IgD-negative memory B cell (primary cell): ENCODE measurements around the gene PDK3. TPM values are rescaled to one million over a fixed set of nuclear protein-coding genes. Genes with fewer than 3 reads are reported as not detected.

Experiments
- H3K27ac Mint-ChIP-seq, 3 donors: one replicate each; pipeline ENCODE4 v1.8.0; 2020 to 2022; ENCODE audit warnings: mild to moderate bottlenecking in 3 of 3, mixed read lengths in 3 of 3, moderate library complexity in 1 of 3
- H3K27me3 Mint-ChIP-seq: one replicate; pipeline ENCODE4 v1.8.0; 2021; ENCODE audit warnings: mixed read lengths
- H3K36me3 Mint-ChIP-seq: one replicate; pipeline ENCODE4 v1.8.0; 2020; ENCODE audit warnings: mild to moderate bottlenecking, mixed read lengths
- H3K4me1 Mint-ChIP-seq, 3 donors: one replicate each; pipeline ENCODE4 v1.8.0; 2020 to 2022; ENCODE audit warnings: mixed read lengths in 3 of 3, mild to moderate bottlenecking in 1 of 3
- H3K4me3 Mint-ChIP-seq, 4 donors: one replicate each; pipeline ENCODE4 v1.8.0; 2020 to 2022; ENCODE audit warnings: mild to moderate bottlenecking in 4 of 4, mixed read lengths in 4 of 4, moderate library complexity in 3 of 4
- H3K9me3 Mint-ChIP-seq, 3 donors: one replicate each; pipeline ENCODE4 v1.8.0; 2020 to 2021; ENCODE audit warnings: mixed read lengths in 3 of 3, mild to moderate bottlenecking in 1 of 3
- polyA plus RNA-seq: library from polyadenylated mRNA; unstranded; fragments of 300-500 nt; fragmentation: Illumina TruSeq; gene quantifications from one replicate; pipeline ENCODE4 v1.2.3, GENCODE V29; 2021

Gene PDK3
- polyA plus RNA-seq, 1 donor from 2014 or later = 29.3 TPM

DNA sequence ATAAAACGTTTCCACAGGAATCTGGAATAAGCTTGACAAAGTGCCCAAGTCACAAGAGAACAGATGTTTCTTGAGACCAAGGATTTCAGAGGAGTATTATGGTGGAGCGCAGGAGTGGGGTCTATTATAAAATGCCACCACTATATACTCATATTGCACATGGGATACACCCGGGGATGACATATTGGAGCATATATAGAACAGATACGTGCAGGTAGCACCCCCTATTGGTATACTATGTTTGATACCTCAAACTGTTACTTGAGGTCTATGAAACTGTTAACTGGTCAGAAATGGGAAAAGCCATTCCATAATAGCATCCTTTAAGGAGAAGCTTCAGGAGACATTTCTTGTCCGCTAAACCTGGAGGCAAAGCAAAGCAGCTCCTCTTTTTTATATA lies 96.0 kb downstream of the PDK3 start:
- Mint-ChIP-seq H3K4me1 (no peaks in the 10 kb centered on the region), H3K27ac (no peak overlapping the region), H3K9me3 (peaks cover 0 to 2% (median 0%) of the 10 kb centered on the region in 3 donors), H3K4me3 (no peak overlapping the region), H3K27me3 (peaks cover 6% of the 10 kb centered on the region), H3K36me3 (peaks cover 2% of the 10 kb centered on the region)

DNA sequence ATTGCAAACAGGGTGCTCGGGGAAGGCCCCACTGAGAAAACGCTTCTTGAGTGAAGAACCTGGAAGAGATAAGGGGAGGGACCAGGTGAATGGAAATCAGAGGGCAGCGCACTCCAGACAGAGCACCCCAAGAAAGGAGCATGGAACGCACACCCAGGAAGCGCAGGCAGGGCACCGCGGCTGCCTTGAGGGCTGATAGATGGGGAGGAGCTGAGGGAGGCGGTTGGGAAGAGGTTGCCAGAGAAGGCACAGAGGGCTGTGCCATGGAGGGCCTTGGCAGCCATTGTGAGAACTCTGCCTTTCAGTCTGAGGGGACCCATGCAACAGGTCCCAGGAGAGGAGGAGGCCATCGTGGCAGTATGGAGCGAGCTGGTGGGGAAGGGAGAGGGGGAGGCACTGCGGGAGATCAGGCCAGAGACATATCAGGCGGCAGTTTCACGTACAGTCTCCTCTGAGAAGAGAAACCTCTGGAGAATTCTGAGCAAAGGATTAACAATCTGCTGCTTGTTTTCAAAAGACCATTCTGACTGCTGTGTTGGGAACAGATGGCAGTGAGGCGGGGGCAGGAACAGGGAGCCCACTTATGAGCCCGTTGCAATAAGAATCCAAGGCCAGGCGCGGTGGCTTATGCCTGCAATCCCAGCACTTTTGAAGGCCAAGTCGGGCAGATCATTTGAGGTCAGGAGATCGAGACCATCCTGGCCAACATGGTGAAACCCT lies 98.4 kb downstream of the PDK3 start:
- peaks cover 8% of the 10 kb centered on the region for H3K27me3 Mint-ChIP-seq
- H3K9me3 Mint-ChIP-seq = peaks cover 0 to 2% (median 0%) of the 10 kb centered on the region in 3 donors
- no peak overlapping the region for H3K27ac Mint-ChIP-seq
- H3K36me3 Mint-ChIP-seq = peaks cover 2% of the 10 kb centered on the region
- H3K4me3 Mint-ChIP-seq = no peak overlapping the region
- no peaks in the 10 kb centered on the region for H3K4me1 Mint-ChIP-seq

DNA sequence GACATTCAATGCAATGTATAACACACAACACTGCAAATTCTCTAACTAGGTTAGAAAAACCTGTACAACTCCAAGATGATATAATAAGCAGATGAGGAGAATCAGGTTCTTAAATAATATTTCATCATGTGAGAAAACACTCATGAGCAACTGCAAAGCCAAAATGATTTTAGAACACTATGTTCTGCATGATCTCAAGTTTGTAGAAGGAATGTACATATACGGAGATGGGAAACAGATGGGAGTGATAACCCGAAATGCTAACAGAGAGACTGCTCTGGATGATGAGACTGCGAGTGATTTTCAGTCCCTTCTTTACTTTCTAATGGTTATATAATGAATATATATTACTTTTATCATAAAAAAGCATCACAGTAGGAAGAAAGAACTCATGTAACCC lies 101.2 kb downstream of the PDK3 start:
- Mint-ChIP-seq H3K27me3 (peaks cover 12% of the 10 kb centered on the region), H3K4me3 (no peak overlapping the region), H3K9me3 (peaks cover 0 to 2% (median 0%) of the 10 kb centered on the region in 3 donors), H3K4me1 (no peaks in the 10 kb centered on the region), H3K36me3 (peaks cover 2% of the 10 kb centered on the region), H3K27ac (no peak overlapping the region)

DNA sequence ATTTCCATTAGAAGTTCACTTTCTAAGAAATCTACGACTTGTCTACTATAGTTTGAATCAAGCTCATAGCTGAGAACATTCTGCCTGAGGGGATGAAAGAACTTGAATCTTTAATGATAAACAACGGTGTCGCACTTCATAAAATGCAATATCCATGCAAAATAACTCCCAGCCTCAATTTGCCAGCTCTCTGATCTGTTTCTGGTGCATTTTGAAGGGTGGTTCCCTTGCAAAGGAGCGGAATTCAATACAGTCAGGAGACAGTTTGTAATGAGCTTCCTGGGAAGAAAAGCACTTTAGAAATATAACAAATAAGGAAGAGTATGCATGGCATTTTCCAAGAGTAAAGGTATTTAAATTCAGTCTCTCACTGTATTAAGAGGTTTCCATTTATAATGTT lies 102.1 kb downstream of the PDK3 start:
- H3K27me3 Mint-ChIP-seq = peaks cover 12% of the 10 kb centered on the region
- H3K4me1 Mint-ChIP-seq = no peaks in the 10 kb centered on the region
- peaks cover 2% of the 10 kb centered on the region for H3K36me3 Mint-ChIP-seq
- H3K4me3 Mint-ChIP-seq = no peak overlapping the region
- H3K27ac Mint-ChIP-seq = no peak overlapping the region
- H3K9me3 Mint-ChIP-seq = peaks cover 0 to 2% (median 0%) of the 10 kb centered on the region in 3 donors

DNA sequence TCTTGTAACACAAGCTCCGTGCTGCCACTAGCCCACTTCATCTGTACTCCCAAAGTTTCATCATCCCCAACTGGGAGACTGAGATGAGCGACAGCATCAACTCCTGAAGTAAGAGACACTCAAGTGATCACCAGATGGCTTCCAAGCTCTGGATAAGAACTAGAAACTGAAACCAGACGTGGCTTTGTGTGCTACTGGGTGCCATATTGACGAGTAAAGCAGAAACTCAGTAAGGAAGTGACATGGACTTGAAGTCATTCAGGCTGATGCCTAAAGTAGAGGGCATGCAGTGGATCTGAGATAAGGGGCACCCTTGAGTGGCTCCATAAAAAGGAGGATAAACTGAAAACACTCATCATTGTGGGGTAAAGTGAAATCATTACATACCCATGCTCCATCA lies 109.7 kb downstream of the PDK3 start:
- Mint-ChIP-seq H3K27ac (no peak overlapping the region), H3K27me3 (no peaks in the 10 kb centered on the region), H3K4me1 (no peaks in the 10 kb centered on the region), H3K4me3 (no peak overlapping the region), H3K36me3 (no peaks in the 10 kb centered on the region), H3K9me3 (peaks cover 0 to 4% (median 3%) of the 10 kb centered on the region in 3 donors)

DNA sequence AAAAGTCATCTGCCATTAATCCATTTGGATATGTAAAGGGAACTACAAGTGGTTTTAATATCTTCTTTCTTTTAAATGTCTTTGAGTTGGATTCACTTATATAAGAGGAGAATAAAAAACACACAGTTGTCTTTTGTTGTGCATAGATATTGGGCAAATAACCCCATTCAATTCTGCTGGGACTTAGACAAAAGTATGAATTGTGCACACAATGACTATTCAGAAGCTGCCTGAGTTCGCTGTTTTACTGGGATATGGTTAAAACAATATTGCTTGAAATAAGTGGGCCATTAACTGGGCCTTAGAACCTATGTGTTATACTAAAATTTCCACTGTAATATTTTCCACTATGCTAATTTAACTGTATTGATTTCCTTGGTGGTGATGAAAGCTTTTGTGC lies 110.4 kb downstream of the PDK3 start:
- H3K4me1 Mint-ChIP-seq = no peaks in the 10 kb centered on the region
- H3K27ac Mint-ChIP-seq = peak overlapping the region in 1 of 3 donors; percentile 18
- H3K36me3 Mint-ChIP-seq = no peaks in the 10 kb centered on the region
- H3K4me3 Mint-ChIP-seq = no peak overlapping the region
- peaks cover 0 to 4% (median 3%) of the 10 kb centered on the region in 3 donors for H3K9me3 Mint-ChIP-seq
- no peaks in the 10 kb centered on the region for H3K27me3 Mint-ChIP-seq

DNA sequence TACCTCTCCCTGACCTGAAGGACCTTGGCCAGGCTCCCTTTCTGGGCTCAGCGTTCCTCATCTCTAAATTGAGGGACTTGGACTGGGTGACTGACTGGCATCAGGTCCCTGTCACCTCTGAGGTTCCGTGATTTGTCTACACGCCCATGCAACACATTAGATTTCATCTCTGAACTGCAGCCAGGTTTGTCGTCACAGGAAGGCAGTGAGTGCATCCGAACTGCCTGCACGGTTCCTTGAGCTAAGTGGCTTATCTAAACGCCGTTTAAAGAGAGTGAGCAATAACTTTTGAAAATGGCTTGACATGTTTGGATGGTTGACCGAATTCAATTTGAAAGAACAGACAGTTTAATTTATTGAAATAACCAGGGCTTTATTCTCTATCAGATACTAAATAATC lies 112.0 kb downstream of the PDK3 start:
- no peak overlapping the region for H3K4me3 Mint-ChIP-seq
- peaks cover 0 to 4% (median 3%) of the 10 kb centered on the region in 3 donors for H3K9me3 Mint-ChIP-seq
- H3K27me3 Mint-ChIP-seq = peaks cover 7% of the 10 kb centered on the region
- no peaks in the 10 kb centered on the region for H3K4me1 Mint-ChIP-seq
- no peaks in the 10 kb centered on the region for H3K36me3 Mint-ChIP-seq
- H3K27ac Mint-ChIP-seq = no peak overlapping the region

Other genes starting within 250 kb of the PDK3 start
- gene SUPT20HL2, start 151.2 kb upstream of the PDK3 start, polyA plus RNA-seq = not detected
- gene SUPT20HL1, start 104.6 kb upstream of the PDK3 start, polyA plus RNA-seq = not detected
- 0.13 TPM for gene PCYT1B, start 182.1 kb downstream of the PDK3 start, polyA plus RNA-seq
- gene POLA1, start 228.6 kb downstream of the PDK3 start, polyA plus RNA-seq = 4.3 TPM